Measurements from ENCODE around the gene CCDC121. TPM values are rescaled to one million over a fixed set of nuclear protein-coding genes. Genes with fewer than 3 reads are reported as not detected.
A peak's percentile ranks its signal among the peaks of the same experiment; 100 is the strongest.

The CCDC121 gene
- 6.1 TPM for total RNA-seq
- long read RNA-seq, transcript CCDC121-201 (2 exons, 2,342 nt): major isoform, 6 of 10 reads
- long read RNA-seq, partial matches to known transcripts: 0 of 10 reads
- long read RNA-seq, other reads (novel, unspliced or antisense): 0 of 10 reads

GRCh38 chr2:27628767-27629709 lies at the start of gene CCDC121, which contains the start of gene GPN1:
TSS of gene CCDC121 (minus strand) at chr2:27629012. CDS start at chr2:27627799, 1,213 bp downstream.
TSS of gene GPN1 (plus strand) at chr2:27629050. CDS start at chr2:27629059, 9 bp downstream.
- DNase-seq (peak; percentile 92), ATAC-seq (ENCODE audit: poor library complexity) (peak; percentile 98)
- intact Hi-C loops (cut with DNase I): loop anchor here (10.0 kb wide), 1 partner anchor 144 kb away; the partner anchor contains the start of gene IFT172

GRCh38 chr2:27672723-27673486 lies 44.1 kb upstream of the CCDC121 start:
- ATAC-seq (ENCODE audit: poor library complexity) (peak; percentile 95), DNase-seq (no peak)
- intact Hi-C loops (cut with DNase I): no loop called here

- DNase-seq: no peak
- intact Hi-C loops (cut with DNase I): no loop called here
- no peak for ATAC-seq (ENCODE audit: poor library complexity)
These were observed 42.4 kb upstream of the CCDC121 start for GRCh38 chr2:27671235-27671634.

- DNase-seq: no peak
- no peak for ATAC-seq (ENCODE audit: poor library complexity)
- intact Hi-C loops (cut with DNase I): no loop called here
These were observed 38.6 kb upstream of the CCDC121 start for GRCh38 chr2:27667446-27667845.

GRCh38 chr2:27664622-27665363 lies 36.0 kb upstream of the CCDC121 start:
- DNase-seq (no peak), ATAC-seq (ENCODE audit: poor library complexity) (no peak)
- intact Hi-C loops (cut with DNase I): no loop called here

GRCh38 chr2:27664154-27664574 lies 35.4 kb upstream of the CCDC121 start:
- peak; percentile 13 for ATAC-seq (ENCODE audit: poor library complexity)
- no peak for DNase-seq
- intact Hi-C loops (cut with DNase I): no loop called here

GRCh38 chr2:27663285-27664153 lies 34.7 kb upstream of the CCDC121 start, which contains the start of the genes SLC4A1AP and SUPT7L:
TSS of gene SLC4A1AP (plus strand) at chr2:27663889. CDS start at chr2:27663915, 26 bp downstream.
TSS of gene SUPT7L (minus strand) at chr2:27663614. CDS start at chr2:27662192, 1,422 bp downstream.
- DNase-seq: peak; percentile 83
- ATAC-seq (ENCODE audit: poor library complexity): peak; percentile 92
- intact Hi-C loops (cut with DNase I): no loop called here

- ATAC-seq (ENCODE audit: poor library complexity) (no peak), DNase-seq (no peak)
- intact Hi-C loops (cut with DNase I): no loop called here
These were observed 32.6 kb upstream of the CCDC121 start for GRCh38 chr2:27661371-27661770.

- DNase-seq: no peak
- no peak for ATAC-seq (ENCODE audit: poor library complexity)
- intact Hi-C loops (cut with DNase I): no loop called here
These were observed 26.5 kb upstream of the CCDC121 start for GRCh38 chr2:27655155-27655951.

GRCh38 chr2:27653397-27653796 lies 24.6 kb upstream of the CCDC121 start:
- intact Hi-C loops (cut with DNase I): no loop called here
- DNase-seq (no peak), ATAC-seq (ENCODE audit: poor library complexity) (no peak)

- intact Hi-C loops (cut with DNase I): no loop called here
- DNase-seq (no peak), ATAC-seq (ENCODE audit: poor library complexity) (no peak)
These were observed 24.0 kb upstream of the CCDC121 start for GRCh38 chr2:27652790-27653189.

- no peak for DNase-seq
- no peak for ATAC-seq (ENCODE audit: poor library complexity)
- intact Hi-C loops (cut with DNase I): no loop called here
These were observed 23.5 kb upstream of the CCDC121 start for GRCh38 chr2:27652341-27652740.

- ATAC-seq (ENCODE audit: poor library complexity) (no peak), DNase-seq (no peak)
- intact Hi-C loops (cut with DNase I): no loop called here
These were observed 22.2 kb upstream of the CCDC121 start for GRCh38 chr2:27651056-27651455.

GRCh38 chr2:27647737-27648136 lies 18.9 kb upstream of the CCDC121 start:
- DNase-seq: no peak
- intact Hi-C loops (cut with DNase I): no loop called here
- ATAC-seq (ENCODE audit: poor library complexity): no peak

GRCh38 chr2:27647289-27647688 lies 18.5 kb upstream of the CCDC121 start:
- no peak for DNase-seq
- ATAC-seq (ENCODE audit: poor library complexity): no peak
- intact Hi-C loops (cut with DNase I): no loop called here

- intact Hi-C loops (cut with DNase I): no loop called here
- DNase-seq: no peak
- ATAC-seq (ENCODE audit: poor library complexity): no peak
These were observed 16.4 kb upstream of the CCDC121 start for GRCh38 chr2:27645197-27645596.
